ENCODE measurements around the gene EFNA5.

EFNA5 gene

GRCh38 chr5:107603349-107603748, 67.4 kb downstream of the EFNA5 start:
- no peak overlapping the region for H3K27ac ChIP-seq

GRCh38 chr5:107602896-107603295, 67.8 kb downstream of the EFNA5 start:
- no peak overlapping the region for H2AFZ ChIP-seq (ENCODE audit: low read depth)
- no peaks in the 10 kb centered on the region for H3K36me3 ChIP-seq (ENCODE audit: insufficient read depth)
- H3K4me3 ChIP-seq (IDR thresholded peaks at IDR 0.05; ENCODE audit: insufficient read depth, low read depth, low read length), result no peak overlapping the region
- no peak overlapping the region for H3K4me2 ChIP-seq
- no peak overlapping the region for H3K9ac ChIP-seq
- no peaks in the 10 kb centered on the region for H3K79me2 ChIP-seq (ENCODE audit: insufficient read depth, low read depth)
- H4K20me1 ChIP-seq (ENCODE audit: insufficient read depth), result no peaks in the 10 kb centered on the region
- no peaks in the 10 kb centered on the region for H3K4me1 ChIP-seq (ENCODE audit: low read depth, poor library complexity, severe bottlenecking)
- no peaks in the 10 kb centered on the region for H3K27me3 ChIP-seq (ENCODE audit: insufficient read depth, low read depth)
- TF ChIP-seq CTCF (conservative IDR thresholded peaks at IDR 0.05; ENCODE audit: low read depth, low read length), result no peak
- no peak overlapping the region for H3K27ac ChIP-seq

More at GRCh38 chr5:107603349-107603748, 67.4 kb downstream of the EFNA5 start:
- Histone ChIP-seq H2AFZ (ENCODE audit: low read depth) (no peak overlapping the region), H3K27me3 (ENCODE audit: insufficient read depth, low read depth) (no peaks in the 10 kb centered on the region), H4K20me1 (ENCODE audit: insufficient read depth) (no peaks in the 10 kb centered on the region), H3K4me2 (no peak overlapping the region), H3K79me2 (ENCODE audit: insufficient read depth, low read depth) (no peaks in the 10 kb centered on the region), H3K4me3 (IDR thresholded peaks at IDR 0.05; ENCODE audit: insufficient read depth, low read depth, low read length) (no peak overlapping the region), H3K36me3 (ENCODE audit: insufficient read depth) (no peaks in the 10 kb centered on the region), H3K9ac (no peak overlapping the region), H3K4me1 (ENCODE audit: low read depth, poor library complexity, severe bottlenecking) (no peaks in the 10 kb centered on the region)
- no peak for TF ChIP-seq CTCF (conservative IDR thresholded peaks at IDR 0.05; ENCODE audit: low read depth, low read length)

- H3K79me2 ChIP-seq (ENCODE audit: insufficient read depth, low read depth), result no peaks in the 10 kb centered on the region
- H3K27ac ChIP-seq, result no peak overlapping the region
- no peak overlapping the region for H3K4me2 ChIP-seq
Observed at GRCh38 chr5:107601076-107601475, 69.7 kb downstream of the EFNA5 start.

GRCh38 chr5:107598958-107599357, 71.8 kb downstream of the EFNA5 start:
- Histone ChIP-seq H3K79me2 (ENCODE audit: insufficient read depth, low read depth) (no peaks in the 10 kb centered on the region), H4K20me1 (ENCODE audit: insufficient read depth) (no peaks in the 10 kb centered on the region), H3K27me3 (ENCODE audit: insufficient read depth, low read depth) (no peaks in the 10 kb centered on the region), H3K4me2 (no peak overlapping the region), H3K4me1 (ENCODE audit: low read depth, poor library complexity, severe bottlenecking) (no peaks in the 10 kb centered on the region), H3K36me3 (ENCODE audit: insufficient read depth) (no peaks in the 10 kb centered on the region), H3K4me3 (IDR thresholded peaks at IDR 0.05; ENCODE audit: insufficient read depth, low read depth, low read length) (no peak overlapping the region), H3K27ac (no peak overlapping the region), H2AFZ (ENCODE audit: low read depth) (no peak overlapping the region), H3K9ac (no peak overlapping the region)
- TF ChIP-seq CTCF (conservative IDR thresholded peaks at IDR 0.05; ENCODE audit: low read depth, low read length), result no peak

More at GRCh38 chr5:107601076-107601475, 69.7 kb downstream of the EFNA5 start:
- TF ChIP-seq CTCF (conservative IDR thresholded peaks at IDR 0.05; ENCODE audit: low read depth, low read length), result no peak
- Histone ChIP-seq H4K20me1 (ENCODE audit: insufficient read depth) (no peaks in the 10 kb centered on the region), H3K27me3 (ENCODE audit: insufficient read depth, low read depth) (no peaks in the 10 kb centered on the region), H3K4me1 (ENCODE audit: low read depth, poor library complexity, severe bottlenecking) (no peaks in the 10 kb centered on the region), H3K9ac (no peak overlapping the region), H3K4me3 (IDR thresholded peaks at IDR 0.05; ENCODE audit: insufficient read depth, low read depth, low read length) (no peak overlapping the region), H2AFZ (ENCODE audit: low read depth) (no peak overlapping the region), H3K36me3 (ENCODE audit: insufficient read depth) (no peaks in the 10 kb centered on the region)
